HG03565 (cell line): Measurements from ENCODE around the gene PODNL1.

Experiments used
- ATAC-seq: cut with Tn5 transposase; IDR thresholded peaks from one replicate; pipeline ENCODE4 v1.9.1; 2021; ENCODE audit warnings: mild to moderate bottlenecking, moderate library complexity; ENCODE audit not compliant: unreplicated experiment

PODNL1 gene, protein sequence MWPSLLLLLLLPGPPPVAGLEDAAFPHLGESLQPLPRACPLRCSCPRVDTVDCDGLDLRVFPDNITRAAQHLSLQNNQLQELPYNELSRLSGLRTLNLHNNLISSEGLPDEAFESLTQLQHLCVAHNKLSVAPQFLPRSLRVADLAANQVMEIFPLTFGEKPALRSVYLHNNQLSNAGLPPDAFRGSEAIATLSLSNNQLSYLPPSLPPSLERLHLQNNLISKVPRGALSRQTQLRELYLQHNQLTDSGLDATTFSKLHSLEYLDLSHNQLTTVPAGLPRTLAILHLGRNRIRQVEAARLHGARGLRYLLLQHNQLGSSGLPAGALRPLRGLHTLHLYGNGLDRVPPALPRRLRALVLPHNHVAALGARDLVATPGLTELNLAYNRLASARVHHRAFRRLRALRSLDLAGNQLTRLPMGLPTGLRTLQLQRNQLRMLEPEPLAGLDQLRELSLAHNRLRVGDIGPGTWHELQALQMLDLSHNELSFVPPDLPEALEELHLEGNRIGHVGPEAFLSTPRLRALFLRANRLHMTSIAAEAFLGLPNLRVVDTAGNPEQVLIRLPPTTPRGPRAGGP

DNA sequence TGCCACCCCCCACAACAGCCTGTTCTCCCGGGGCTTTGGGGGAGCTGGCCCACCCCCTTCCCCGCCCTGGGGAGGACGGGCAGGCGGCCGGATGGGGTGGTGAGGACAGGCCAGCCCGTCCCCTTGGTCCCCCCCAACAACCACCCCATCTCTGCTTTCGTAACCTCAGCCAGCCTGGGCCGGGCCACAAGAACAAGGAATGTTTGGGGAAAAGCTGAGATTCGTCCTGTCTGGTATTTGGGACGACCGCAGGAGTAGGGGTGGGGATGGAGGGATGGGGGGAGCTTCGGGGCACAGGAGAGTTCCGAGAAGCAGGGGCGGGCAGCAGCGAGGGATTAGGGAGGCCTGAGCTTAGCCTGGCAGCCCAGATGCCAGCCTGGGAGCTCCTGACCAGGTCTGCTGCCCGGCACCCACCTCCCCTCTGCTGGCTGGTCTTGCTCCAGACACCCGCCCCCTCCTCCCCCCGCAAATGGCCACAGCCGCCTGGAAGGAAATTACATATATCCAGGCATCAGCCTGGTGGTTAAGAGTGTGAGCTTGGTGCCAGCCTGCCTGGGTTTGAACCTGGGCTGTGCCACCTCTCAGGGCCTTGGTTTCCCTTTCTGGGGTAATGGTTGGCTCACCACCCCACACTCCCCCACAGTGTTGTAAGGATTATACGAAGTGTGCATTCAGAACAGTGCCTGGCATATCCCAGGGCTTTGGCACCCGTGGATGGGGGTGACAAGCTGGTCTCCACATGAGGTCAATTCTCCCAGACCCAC, at the start of gene PODNL1:
Gene PODNL1, minus strand, starts transcription at position 117 of the 764 bp plus-strand sequence. CDS start 236 bp downstream, outside the sequence.
- no peak for ATAC-seq

GRCh38 chr19:13987101-13987890, 49.1 kb upstream of the PODNL1 start:
- no peak for ATAC-seq

DNA sequence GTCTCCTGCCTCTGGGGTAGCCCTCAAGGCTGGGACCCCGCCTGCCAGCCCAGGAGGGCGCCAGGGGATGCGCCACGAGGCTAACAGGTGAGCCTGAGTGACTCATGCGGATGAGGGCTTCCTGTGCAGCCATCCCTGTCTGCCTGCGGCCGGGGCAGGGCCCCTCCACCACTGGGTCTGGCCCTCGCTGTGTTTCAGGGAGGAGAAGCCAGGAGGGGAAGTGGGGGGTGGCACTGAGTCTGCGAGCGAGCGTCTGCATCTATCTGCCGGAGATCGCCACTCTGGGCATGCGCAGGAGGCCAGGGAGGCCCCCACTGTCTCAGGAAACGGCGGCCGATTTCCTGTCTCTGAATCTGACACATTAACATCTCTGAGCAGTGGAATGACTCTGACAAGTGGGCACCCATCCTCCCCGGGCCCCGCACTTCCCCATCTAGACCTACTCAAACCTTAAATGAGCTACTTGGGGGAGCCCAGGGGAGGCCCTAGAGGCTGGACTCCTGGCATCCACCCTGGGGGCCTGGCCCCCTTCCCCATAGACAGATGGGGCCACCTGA, 48.2 kb upstream of the PODNL1 start:
- ATAC-seq, result peak; percentile 73

- ATAC-seq, result peak; percentile 13
These were observed 47.6 kb upstream of the PODNL1 start for GRCh38 chr19:13985771-13986347.

- ATAC-seq, result no peak
These were observed 46.9 kb upstream of the PODNL1 start for GRCh38 chr19:13984875-13985741.

- no peak for ATAC-seq
These were observed 46.0 kb upstream of the PODNL1 start for GRCh38 chr19:13984186-13984585.

DNA sequence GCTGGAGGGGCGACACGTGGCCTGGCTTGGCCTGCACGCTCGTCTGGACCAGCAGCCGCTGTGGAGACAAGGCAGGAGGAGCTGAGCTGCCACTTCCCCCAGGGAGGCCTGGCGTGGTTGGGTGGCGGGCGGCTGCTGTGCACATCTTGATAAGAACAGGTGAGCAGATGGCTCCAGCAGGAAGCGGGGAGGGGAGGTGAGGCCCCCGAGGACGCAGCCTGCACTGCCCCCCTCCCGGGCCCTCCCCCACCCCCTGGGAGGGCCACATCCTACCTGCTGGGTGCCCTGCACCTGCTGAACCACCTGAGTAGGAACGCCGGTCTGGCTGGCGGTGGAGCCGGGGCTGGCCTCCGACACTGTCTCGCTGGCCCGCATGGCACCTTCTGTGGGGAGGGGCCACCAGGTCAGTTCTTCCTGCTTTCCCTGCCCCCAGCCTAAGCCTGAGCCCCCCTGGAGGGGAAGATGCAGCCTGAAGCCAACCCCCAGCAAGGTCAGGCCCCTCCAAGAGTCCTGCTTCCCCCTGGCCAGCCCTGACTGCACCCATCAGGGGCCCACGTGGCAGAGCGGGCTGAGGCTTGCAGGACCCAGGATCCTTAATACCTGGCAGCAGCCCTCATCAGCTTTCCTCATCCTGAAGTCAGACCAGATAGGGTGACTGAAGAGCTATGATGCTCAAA, 45.1 kb upstream of the PODNL1 start:
- ATAC-seq, result no peak

- no peak for ATAC-seq
These were observed 44.6 kb upstream of the PODNL1 start for GRCh38 chr19:13982773-13983172.

GRCh38 chr19:13981988-13982501, 43.8 kb upstream of the PODNL1 start:
- ATAC-seq, result no peak

DNA sequence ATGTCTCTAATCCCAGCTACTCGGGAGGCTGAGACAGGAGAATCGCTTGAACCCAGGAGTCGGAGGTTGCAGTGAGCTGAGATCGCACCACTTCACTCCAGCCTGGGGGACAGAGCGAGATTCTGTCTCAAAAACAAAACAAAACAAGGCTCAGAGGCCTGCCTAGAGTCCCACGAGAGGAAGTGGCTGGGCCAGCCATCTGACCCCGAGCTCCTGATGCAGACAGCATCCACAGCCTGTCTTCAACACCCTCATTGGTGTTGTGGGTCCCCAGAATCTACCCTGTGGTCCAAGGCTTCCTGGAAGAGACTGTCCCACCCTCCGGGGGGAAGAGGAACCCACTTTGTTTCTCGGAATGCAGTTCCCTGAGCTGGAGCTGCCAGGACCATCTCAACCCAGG, 43.2 kb upstream of the PODNL1 start:
- ATAC-seq, result no peak

- no peak for ATAC-seq
These were observed 42.8 kb upstream of the PODNL1 start for GRCh38 chr19:13981021-13981420.

DNA sequence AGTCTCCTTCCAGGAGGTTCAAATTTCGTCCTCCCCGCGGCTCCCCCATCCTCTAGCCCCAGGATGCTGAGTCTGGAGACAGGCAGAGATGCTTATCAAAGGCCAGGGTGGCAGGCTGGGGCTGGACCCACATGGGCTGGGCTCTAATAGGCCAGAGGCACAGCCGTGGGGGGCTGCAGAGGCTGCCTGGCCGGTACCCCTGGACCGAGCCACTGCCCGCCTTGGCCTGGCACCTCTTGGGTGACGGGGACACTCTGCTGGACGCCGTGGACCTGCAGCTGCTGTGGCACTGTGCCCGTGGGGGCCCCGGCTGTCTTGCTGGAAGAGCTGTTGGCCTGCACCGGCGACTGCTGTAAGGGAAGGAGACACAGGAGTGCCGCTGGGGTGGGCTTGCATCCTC, 42.1 kb upstream of the PODNL1 start:
- no peak for ATAC-seq

- no peak for ATAC-seq
These were observed 41.5 kb upstream of the PODNL1 start for GRCh38 chr19:13979686-13980085.

DNA sequence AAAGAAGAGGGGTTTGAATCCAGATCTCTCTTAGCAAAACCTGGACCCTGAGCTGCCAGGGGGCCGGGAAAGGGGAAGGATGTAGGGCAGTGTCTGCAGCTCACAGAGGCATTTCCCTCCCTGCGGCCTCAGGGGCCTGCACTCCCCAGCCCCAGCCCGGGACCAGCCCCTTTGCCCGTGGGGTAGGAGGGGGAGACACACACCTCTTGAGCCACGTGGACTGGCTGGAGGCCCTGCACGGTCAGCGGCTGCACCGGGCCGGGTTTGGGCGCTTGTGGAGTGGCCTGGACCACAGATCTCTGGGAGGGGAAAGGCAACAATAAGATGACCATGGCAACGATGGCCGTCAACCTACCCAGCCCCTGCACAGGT, 41.0 kb upstream of the PODNL1 start:
- no peak for ATAC-seq

DNA sequence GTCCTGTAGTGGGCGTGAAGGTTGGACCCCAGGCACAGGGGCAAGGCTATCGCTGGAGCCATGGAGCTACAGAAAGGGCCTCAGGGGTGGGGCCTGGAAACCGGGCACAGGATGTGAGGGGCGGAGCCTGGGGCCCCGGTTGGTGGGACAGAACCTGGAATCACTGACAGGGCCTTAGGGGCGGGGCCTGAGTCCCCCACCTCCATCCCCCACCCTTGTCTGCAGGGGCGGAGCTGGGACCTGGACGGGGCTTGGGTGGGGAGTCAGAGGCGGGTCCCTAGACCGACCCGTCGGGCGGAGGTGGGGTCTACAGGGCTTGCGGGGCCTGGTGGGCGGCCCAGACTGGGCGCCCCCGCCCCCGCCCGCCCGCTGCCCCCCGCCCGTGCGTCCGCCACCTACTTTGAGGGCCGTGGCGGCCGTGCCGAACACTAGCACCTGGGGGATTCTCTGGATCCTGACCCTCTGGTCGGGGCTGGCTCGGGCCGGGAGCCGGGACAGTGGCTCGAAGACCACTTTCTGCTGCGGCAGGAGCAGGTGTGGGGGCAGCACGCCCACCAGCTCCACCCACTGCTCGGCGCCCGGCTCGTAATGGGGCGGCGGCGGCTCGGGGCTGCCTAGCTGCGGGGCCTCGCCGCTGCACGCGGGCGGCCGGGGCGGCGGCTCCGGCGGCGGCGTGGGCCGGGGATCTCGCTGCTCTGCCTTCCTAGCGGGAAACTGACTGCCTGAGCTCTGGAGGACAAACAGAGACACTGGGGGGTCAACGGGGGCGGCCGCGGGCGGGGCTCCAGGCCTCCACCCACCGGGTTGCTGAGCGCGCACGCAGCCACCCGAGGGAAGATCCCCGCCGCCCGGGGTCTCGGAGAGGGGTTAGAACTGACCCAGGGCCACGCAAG, 40.4 kb upstream of the PODNL1 start:
- no peak for ATAC-seq

GRCh38 chr19:13977803-13978202, 39.6 kb upstream of the PODNL1 start:
- ATAC-seq, result no peak

GRCh38 chr19:13976446-13976845, 38.2 kb upstream of the PODNL1 start:
- ATAC-seq, result no peak

- no peak for ATAC-seq
These were observed 37.7 kb upstream of the PODNL1 start for GRCh38 chr19:13975870-13976269.
